ENCODE measurements around the gene CCR4.

GRCh38 chr3:32912046-32912445, 39.4 kb upstream of the CCR4 start:
- TF ChIP-seq CTCF (IDR thresholded peaks at IDR 0.05): no peak
- TF ChIP-seq POLR2AphosphoS5 (IDR thresholded peaks at IDR 0.05; ENCODE audit: low read depth, low read length): no peak
- TF ChIP-seq REST (IDR thresholded peaks at IDR 0.05; ENCODE audit: insufficient read depth in 1 of 2, low read depth in 2 of 2, low read length in 1 of 2): no peak
- no peak for TF ChIP-seq TCF7L2 (IDR thresholded peaks at IDR 0.05; ENCODE audit: low read depth, low read length)
